Measurements from ENCODE around the gene FBLN2.
"Not testable (repeated sequence)": the region's sequence is repeated elsewhere in the genome, so short reads cannot be mapped to it uniquely, and the experiment has no call there.

The FBLN2 gene

GRCh38 chr3:13558651-13559050 lies 9.7 kb downstream of the FBLN2 start:
- DNase-seq (ENCODE audit: low spot score): no peak
- TF ChIP-seq CTCF (IDR thresholded peaks at IDR 0.05; ENCODE audit: extremely low read depth, missing control alignments): no peak

GRCh38 chr3:13559764-13560525 lies 11.0 kb downstream of the FBLN2 start:
- no peak for DNase-seq (ENCODE audit: low spot score)
- no peak for TF ChIP-seq CTCF (IDR thresholded peaks at IDR 0.05; ENCODE audit: extremely low read depth, missing control alignments)

- no peak for DNase-seq (ENCODE audit: low spot score)
- TF ChIP-seq CTCF (IDR thresholded peaks at IDR 0.05; ENCODE audit: extremely low read depth, missing control alignments): no peak
These were observed 12.5 kb downstream of the FBLN2 start for GRCh38 chr3:13561376-13561775.

- DNase-seq (ENCODE audit: low spot score): no peak
These were observed 13.0 kb downstream of the FBLN2 start for GRCh38 chr3:13561967-13562366.

GRCh38 chr3:13562421-13562820 lies 13.5 kb downstream of the FBLN2 start:
- not testable (repeated sequence) for DNase-seq (ENCODE audit: low spot score)

More at GRCh38 chr3:13561967-13562366, 13.0 kb downstream of the FBLN2 start:
- no peak for TF ChIP-seq CTCF (IDR thresholded peaks at IDR 0.05; ENCODE audit: extremely low read depth, missing control alignments)

GRCh38 chr3:13563321-13563720 lies 14.4 kb downstream of the FBLN2 start:
- TF ChIP-seq CTCF (IDR thresholded peaks at IDR 0.05; ENCODE audit: extremely low read depth, missing control alignments): no peak
- no peak for DNase-seq (ENCODE audit: low spot score)

GRCh38 chr3:13563911-13564310 lies 15.0 kb downstream of the FBLN2 start:
- no peak for TF ChIP-seq CTCF (IDR thresholded peaks at IDR 0.05; ENCODE audit: extremely low read depth, missing control alignments)
- no peak for DNase-seq (ENCODE audit: low spot score)

Measured in GM20000 (cell line).